K562 (cell line): Measurements from ENCODE around the gene FBXW11. TPM values are rescaled to one million over a fixed set of nuclear protein-coding genes. Genes with fewer than 3 reads are reported as not detected.

Source experiments
- ATAC-seq: fragments of 200-7000 bp; cut with Tn5 transposase; 3 replicates; pipeline ENCODE4 v1.9.1; 2020; ENCODE audit warnings: moderate library complexity
- BruUV-seq: library from RNA; stranded (reverse); fragments of 400-500 nt; replicated peaks from 2 replicates; lab custom pipeline; 2021; lab: Mats Ljungman, UMichigan
- CTCF ChIA-PET: fragments of 300-600 bp; formaldehyde crosslinking; extraction: SDS; loops from one replicate; lab custom pipeline; 2021; ENCODE audit warnings: low intra/inter-chr PET ratio; lab: Yijun Ruan, JAX
- POLR2A ChIA-PET: fragments of 300-600, 350-650 bp; sonication (Branson Sonifier 250); formaldehyde crosslinking; extraction: SDS; loops from one replicate; lab custom pipeline; 2021; ENCODE audit warnings: antibody characterized with exemption, inconsistent platforms; lab: Yijun Ruan, JAX
- DNase-seq, 4 experiments: peaks; one replicate each; pipeline versions ENCODE4 v3.0.0 to v3.0.0-alpha.2; 2011 to 2018; ENCODE audit warnings: low spot score in 3 of 4, mixed read lengths in 3 of 4; ENCODE audit errors: extremely low read depth in 1 of 4
- FAIRE-seq: peaks from 2 replicates; lab custom pipeline; 2011; peaks lifted over from hg19 to GRCh38; lab: Jason Lieb, UNC
- H2AFZ ChIP-seq: 2 replicates; pipeline ENCODE4 v1.6.0; 2011; ENCODE audit warnings: low read depth, low read length, control low read depth, inconsistent platforms
- H3K27ac ChIP-seq: fragments of 200-600 bp; 3 replicates; pipeline ENCODE4 v1.8.0; 2011; ENCODE audit warnings: low read depth, mild to moderate bottlenecking, control low read depth, inconsistent platforms, low read length, moderate library complexity, mixed read lengths; ENCODE audit errors: extremely low read depth
- H3K27me3 ChIP-seq, 2 experiments: fragments of 300-600 bp in 1 of 2; 2 replicates in 1 of 2; 3 replicates in 1 of 2; pipeline versions ENCODE4 v1.6.0 to v1.8.0; 2011; ENCODE audit warnings: inconsistent platforms in 2 of 2, low read length in 2 of 2, mild to moderate bottlenecking in 1 of 2, mixed read lengths in 1 of 2, moderate library complexity in 1 of 2; ENCODE audit not compliant: control insufficient read depth in 2 of 2, insufficient read depth in 2 of 2
- H3K36me3 ChIP-seq: fragments of 300-600 bp; 3 replicates; pipeline ENCODE4 v1.8.0; 2011; ENCODE audit warnings: mild to moderate bottlenecking, low read length, inconsistent platforms; ENCODE audit not compliant: control insufficient read depth, insufficient read depth
- H3K4me1 ChIP-seq, 2 experiments: fragments of 200-600 bp in 1 of 2; replicated peaks in 1 of 2; 2 replicates in 1 of 2; 3 replicates in 1 of 2; pipeline versions ENCODE4 v1.5.1 to v1.8.0; 2011; ENCODE audit warnings: inconsistent platforms in 2 of 2, low read length in 2 of 2, mild to moderate bottlenecking in 1 of 2, mixed read lengths in 1 of 2, moderate library complexity in 1 of 2; ENCODE audit not compliant: control insufficient read depth in 2 of 2, insufficient read depth in 2 of 2
- H3K4me2 ChIP-seq: 2 replicates; pipeline ENCODE4 v1.6.1; 2011; ENCODE audit warnings: low read length, control low read depth, inconsistent platforms, mixed read lengths; ENCODE audit not compliant: insufficient read depth
- H3K4me3 ChIP-seq: fragments of 200-600 bp; sonication (generic), shearing (Covaris generic); 2 replicates; pipeline ENCODE4 v1.5.1; 2016; ENCODE audit warnings: control low read depth, inconsistent platforms
- H3K79me2 ChIP-seq: fragments of 200-600 bp; 3 replicates; pipeline ENCODE4 v1.8.0; 2011; ENCODE audit warnings: low read length, inconsistent platforms; ENCODE audit not compliant: control insufficient read depth, insufficient read depth
- H3K9ac ChIP-seq, 2 experiments: 2 replicates each; pipeline versions ENCODE4 v1.6.0 to v1.6.1; 2011; ENCODE audit warnings: low read depth in 2 of 2, low read length in 2 of 2, control low read depth in 1 of 2, inconsistent platforms in 1 of 2, mild to moderate bottlenecking in 1 of 2, mixed read lengths in 1 of 2; ENCODE audit not compliant: insufficient read depth in 1 of 2
- H3K9me1 ChIP-seq: one replicate; pipeline ENCODE4 v1.6.0; 2011; ENCODE audit warnings: inconsistent platforms, mild to moderate bottlenecking, low read length, moderate library complexity; ENCODE audit not compliant: control insufficient read depth, insufficient read depth
- H3K9me3 ChIP-seq: replicated peaks from 2 replicates; pipeline ENCODE4 v1.5.1; 2011; ENCODE audit warnings: low read depth, low read length, inconsistent platforms; ENCODE audit not compliant: control insufficient read depth, insufficient read depth
- H4K20me1 ChIP-seq: replicated peaks from 2 replicates; pipeline ENCODE4 v1.6.1; 2011; ENCODE audit warnings: low read length, inconsistent platforms, mixed read lengths; ENCODE audit not compliant: control insufficient read depth, insufficient read depth
- C11orf30 ChIP-seq: fragments of 450-650 bp; IDR thresholded peaks from 2 replicates; pipeline ENCODE4 v1.6.1; 2016; ENCODE audit warnings: low read depth, mild to moderate bottlenecking
- CBX2 ChIP-seq: fragments of 200-600 bp; sonication (generic); IDR thresholded peaks from one replicate; pipeline ENCODE4 v1.6.1; 2012; ENCODE audit warnings: mild to moderate bottlenecking, low read length, inconsistent platforms; ENCODE audit not compliant: insufficient read depth, poor library complexity, severe bottlenecking
- FIP1L1 ChIP-seq: fragments of 200-400 bp; formaldehyde crosslinking; IDR thresholded peaks from 2 replicates; pipeline ENCODE4 v1.6.1; 2018; ENCODE audit warnings: mild to moderate bottlenecking, low read depth, low read length; ENCODE audit not compliant: poor library complexity, severe bottlenecking
- MAFF ChIP-seq: IDR thresholded peaks from 2 replicates; pipeline ENCODE4 v1.6.1; 2012; ENCODE audit warnings: low read length, improper control_type of control experiment
- MAFG ChIP-seq: fragments of 450-650 bp; conservative IDR thresholded peaks from 2 replicates; pipeline ENCODE4 v1.6.1; 2016; ENCODE audit warnings: missing genetic modification characterization, missing compliant biosample characterization
- MAFK ChIP-seq: IDR thresholded peaks from 2 replicates; pipeline ENCODE4 v1.6.1; 2011; ENCODE audit warnings: low read length, improper control_type of control experiment
- NONO ChIP-seq, 2 experiments: fragments of 200-400 bp in 1 of 2; fragments of 450-650 bp in 1 of 2; formaldehyde crosslinking in 1 of 2; IDR thresholded peaks; 2 replicates each; pipeline ENCODE4 v1.6.1; 2017; ENCODE audit warnings: low read depth in 2 of 2, mild to moderate bottlenecking in 2 of 2, moderate library complexity in 2 of 2, low read length in 1 of 2
- ZNF316 ChIP-seq: fragments of 450-650 bp; IDR thresholded peaks from 2 replicates; pipeline ENCODE4 v1.6.1; 2016
- WGBS: fragments of 100-300 bp; shearing (Covaris generic); methylation state at CpG from one replicate; pipeline ENCODE4 v1.1.6; 2016; ENCODE audit warnings: low coverage, mixed read lengths; ENCODE audit not compliant: insufficient coverage; ENCODE audit errors: missing lambda C conversion rate; 5-methylcytosine and 5-hydroxymethylcytosine counted together
- in situ Hi-C: fragments of 300-500 bp; cut with MboI; formaldehyde crosslinking; loops from 4 replicates; pipeline ENCODE4 v1.15.0; 2018; ENCODE audit warnings: inconsistent platforms, mixed read lengths
- intact Hi-C: fragments of 100-400 bp; cut with micrococcal nuclease; formaldehyde crosslinking; loops from 2 replicates; pipeline ENCODE4 v1.14.2; 2022
- polyA plus RNA-seq, 8 experiments: library from polyadenylated mRNA; depleted of rRNA in 4 of 8; stranded (reverse) in 5 of 8; unstranded in 3 of 8; fragments of >200 nt; fragmentation: Nextera tagmentation in 2 of 8; fragmentation: Illumina TruSeq in 1 of 8; extraction: Ambion mirVana in 2 of 8; extraction: Trizol in 1 of 8; gene quantifications; 2 replicates each; pipeline versions ENCODE4 v1.2.1 to v1.2.3, GENCODE V29; 2011 to 2014; ENCODE audit warnings: inconsistent platforms in 1 of 8, missing spikeins in 1 of 8
- total RNA-seq, 7 experiments: library from RNA; depleted of rRNA in 6 of 7; stranded (reverse); fragments of >200 nt in 6 of 7; fragmentation: Illumina TruSeq in 2 of 7; extraction: Trizol in 2 of 7; gene quantifications; 2 replicates each; pipeline versions ENCODE4 v1.2.1 to v1.2.3, GENCODE V29; 2011 to 2021; ENCODE audit warnings: low replicate concordance in 1 of 7

The FBXW11 gene
- total and polyA plus RNA-seq, 9 of the 15 experiments (the other 6 are each of a cell fraction or from before 2014, with no cell fraction given): 3.0 to 28.6 (median 23.6) TPM

- CTCF ChIA-PET: no interaction called here
- no peaks in the 10 kb centered on the region for H3K27me3 ChIP-seq
- TF ChIP-seq NONO (IDR thresholded peaks at IDR 0.05; ENCODE audit: low read depth in 2 of 2, low read length in 1 of 2): no peak
- TF ChIP-seq MAFG (tag): peak; percentile 75
- peak; percentile 89 for TF ChIP-seq ZNF316
- no peak for TF ChIP-seq FIP1L1
- TF ChIP-seq MAFK: peak; percentile 65
- peak; percentile 83 for TF ChIP-seq C11orf30
- TF ChIP-seq MAFF: peak; percentile 74
- TF ChIP-seq CBX2: no peak
- H2AFZ ChIP-seq: no peak overlapping the region
- no peaks in the 10 kb centered on the region for H3K9me1 ChIP-seq
- POLR2A ChIA-PET: interaction anchor here (0.7 to 1.9 kb wide), 3 partner anchors 9 to 12 kb away, joined by 3 to 5 read pairs (median 4); partner anchors contain the start of gene FBXW11
- peaks cover 0 to 6% of the 10 kb centered on the region in 2 experiments; a peak in 2 of 5 replicates for H3K4me1 ChIP-seq
- H3K9ac ChIP-seq: no peak overlapping the region
- H3K27ac ChIP-seq: no peak overlapping the region
- WGBS: 90% methylated on average over 3 of the region's 3 CpGs
- DNase-seq (no peak), ATAC-seq (no peak), FAIRE-seq (no peak)
- peaks cover 7% of the 10 kb centered on the region; the same call in 2 of the 3 replicates for H3K36me3 ChIP-seq
- in situ Hi-C loops (no loop called here), intact Hi-C loops (no loop called here)
- peaks cover 75% of the 10 kb centered on the region for H3K79me2 ChIP-seq
- no peak overlapping the region for H3K4me3 ChIP-seq
- H3K4me2 ChIP-seq: no peak overlapping the region
- no TSS peak for BruUV-seq
- H4K20me1 ChIP-seq: peaks cover 8% of the 10 kb centered on the region
- no peaks in the 10 kb centered on the region for H3K9me3 ChIP-seq
These were observed 9.4 kb downstream of the FBXW11 start for GRCh38 chr5:171997011-171997410.
